Body of pancreas (tissue), 4 donors: ENCODE measurements around the gene SPRED3.

Source experiments
- CTCF ChIP-seq, 7 experiments: fragments of 450-650 bp in 4 of 7; fragments of 200-600 bp in 3 of 7; sonication (generic) in 3 of 7; IDR thresholded peaks; one replicate each; pipeline ENCODE4 v1.5.1; 2016 to 2019; ENCODE audit warnings: antibody characterized with exemption in 7 of 7
- POLR2A ChIP-seq, 3 donors: fragments of 450-650 bp; IDR thresholded peaks; one replicate each; pipeline ENCODE4 v1.6.1; 2016; ENCODE audit warnings: antibody characterized with exemption in 3 of 3, mild to moderate bottlenecking in 2 of 3

GRCh38 chr19:38425810-38426466, 37.4 kb downstream of the SPRED3 start, which contains the start of gene RASGRP4:
- TF ChIP-seq POLR2A (IDR thresholded peaks at IDR 0.05), result no peak
- TF ChIP-seq CTCF (IDR thresholded peaks at IDR 0.05), result no peak
